Esophagus squamous epithelium (tissue), 4 donors: Measurements from ENCODE around the gene TDRD10.

Experiments used
- CTCF ChIP-seq, 6 experiments: fragments of 450-650 bp in 4 of 6; fragments of 200-600 bp in 2 of 6; sonication (generic) in 2 of 6; IDR thresholded peaks; one replicate each; pipeline ENCODE4 v1.5.1; 2016 to 2019; ENCODE audit warnings: antibody characterized with exemption in 6 of 6, mild to moderate bottlenecking in 4 of 6, moderate library complexity in 4 of 6
- POLR2A ChIP-seq, 4 donors: fragments of 450-650 bp; IDR thresholded peaks; one replicate each; pipeline ENCODE4 v1.6.1; 2017; ENCODE audit warnings: antibody characterized with exemption in 4 of 4, mild to moderate bottlenecking in 4 of 4, moderate library complexity in 3 of 4

- no peak for TF ChIP-seq POLR2A (IDR thresholded peaks at IDR 0.05)
- no peak for TF ChIP-seq CTCF (IDR thresholded peaks at IDR 0.05)
These were observed 51.3 kb downstream of the TDRD10 start for GRCh38 chr1:154553056-154554030.
